Hematopoietic multipotent progenitor cell treated with erythropoietin and hydrocortisone succinate and interleukin-3 and kit ligand, for 6 days (in vitro differentiated cells): Measurements from ENCODE around the gene CLCNKB.
"Not testable (repeated sequence)": the region's sequence is repeated elsewhere in the genome, so short reads cannot be mapped to it uniquely, and the experiment has no call there.

Experiments used
- DNase-seq: peaks from one replicate; pipeline ENCODE4 v3.0.0-alpha.2; 2015

CLCNKB gene

DNA sequence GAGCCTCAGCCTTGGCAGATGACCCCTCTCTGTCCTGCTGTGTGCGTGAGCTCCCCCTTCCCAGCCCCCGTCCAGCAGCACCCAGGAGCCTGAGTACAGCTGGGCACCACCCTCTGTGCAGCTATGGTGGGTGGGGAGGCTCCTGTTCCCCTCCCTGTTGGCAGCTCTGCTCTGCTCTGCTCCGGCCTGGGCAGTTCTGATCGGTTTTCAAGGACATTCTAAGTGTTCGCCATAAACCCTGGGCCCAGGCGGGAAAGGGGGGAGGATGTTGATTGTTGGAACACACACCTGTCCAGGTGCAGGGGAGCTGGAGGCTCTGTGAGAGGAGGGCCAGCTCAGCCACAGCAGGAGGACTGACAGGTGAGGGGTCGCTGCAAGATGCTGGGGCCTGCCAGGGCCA is at the start of gene CLCNKB:
TSS of gene CLCNKB (plus strand) at position 262 of the 400 bp plus-strand sequence. CDS start 711 bp downstream, outside the sequence.
- DNase-seq = no peak

- no peak for DNase-seq
Measured at GRCh38 chr1:15994081-15994480, 49.5 kb upstream of the CLCNKB start.

DNA sequence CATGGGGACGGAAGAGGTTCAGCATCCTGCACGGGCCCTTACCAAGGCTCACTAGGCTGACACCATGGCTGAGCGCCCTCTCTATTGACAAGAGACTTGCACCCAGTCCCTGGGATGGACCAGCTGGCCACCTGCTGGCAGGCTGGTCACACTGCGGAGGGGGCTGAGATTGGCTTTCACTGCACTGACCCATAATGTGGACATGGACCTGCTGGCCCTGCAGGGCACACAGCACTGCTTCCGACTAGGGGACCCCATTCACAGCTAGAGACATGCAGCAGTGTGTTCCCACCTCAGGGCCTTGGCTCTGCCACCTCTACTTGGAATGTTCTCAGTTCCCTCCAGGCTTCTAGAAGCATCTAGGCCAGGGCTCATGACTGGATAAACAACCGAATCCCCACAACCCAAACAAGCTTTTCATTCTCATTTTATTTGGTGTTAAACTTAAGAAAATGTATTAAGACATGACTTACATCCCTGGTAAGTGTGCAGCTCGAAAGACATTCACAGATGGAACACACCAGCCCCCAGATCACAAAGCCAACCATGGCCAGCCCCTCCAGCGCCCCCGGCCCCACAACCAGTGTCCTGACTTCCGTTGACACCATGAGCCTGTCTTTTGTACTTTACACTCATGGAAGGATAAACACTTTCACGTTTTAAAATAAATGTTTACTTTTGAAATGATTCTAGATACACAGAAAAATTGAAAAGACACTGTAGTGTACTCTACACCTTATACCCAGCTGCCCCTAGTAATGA is 48.8 kb upstream of the CLCNKB start:
- peak; percentile 72 for DNase-seq

- DNase-seq = no peak
Measured at GRCh38 chr1:15997076-15997585, 46.5 kb upstream of the CLCNKB start.

DNA sequence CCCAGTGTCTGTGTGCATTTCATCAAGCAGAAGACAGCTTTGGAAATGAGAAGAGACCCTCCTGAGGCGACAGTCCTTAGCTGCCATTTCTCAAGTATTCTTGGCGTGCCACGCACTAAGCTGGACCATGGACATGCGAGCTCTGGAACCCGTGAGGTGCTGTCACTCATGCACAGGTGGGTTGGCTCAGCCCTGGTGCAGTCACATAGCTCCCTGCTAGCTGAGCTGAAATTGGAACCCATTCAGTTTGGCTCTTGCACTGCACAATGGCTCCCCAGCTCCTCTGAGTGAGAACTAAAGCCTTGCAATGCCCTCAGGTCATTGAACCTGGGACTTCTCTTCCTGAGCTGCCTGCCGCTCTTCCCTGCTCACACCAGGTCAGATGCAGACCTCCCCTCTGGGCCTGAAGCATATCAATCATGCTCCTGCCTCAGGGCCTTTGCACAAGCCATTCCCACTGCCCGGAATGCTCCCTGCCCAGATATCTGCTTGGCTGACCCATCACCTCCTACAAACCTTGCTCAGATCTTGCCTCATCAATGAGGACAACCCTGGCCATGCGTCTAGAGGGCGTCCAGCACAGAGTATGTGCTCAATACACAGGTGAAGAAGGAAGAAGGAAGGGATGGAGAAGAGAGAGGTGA is 45.8 kb upstream of the CLCNKB start:
- DNase-seq = no peak

GRCh38 chr1:15998929-15999328 is 44.7 kb upstream of the CLCNKB start:
- DNase-seq = no peak

DNA sequence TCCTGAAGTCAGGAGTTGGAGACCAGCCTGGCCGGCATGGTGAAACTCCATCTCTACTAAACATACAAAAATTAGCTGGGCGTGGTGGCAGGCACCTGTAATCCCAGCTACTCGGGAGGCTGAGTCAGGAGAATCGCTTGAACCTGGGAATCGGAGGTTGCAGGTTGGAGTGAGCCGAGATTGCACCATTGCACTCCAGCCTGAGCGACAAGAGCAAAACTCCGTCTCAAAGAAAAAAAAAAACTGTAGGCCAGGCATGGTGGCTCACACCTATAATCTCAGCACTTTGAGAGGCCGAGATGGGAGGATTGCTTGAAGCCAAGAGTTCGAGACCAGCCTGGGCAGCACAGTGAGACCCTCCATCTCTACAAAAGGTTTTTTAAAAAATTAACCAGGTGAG is 42.3 kb upstream of the CLCNKB start:
- not testable (repeated sequence) for DNase-seq

- no peak for DNase-seq
Measured at GRCh38 chr1:16005597-16005996, 38.0 kb upstream of the CLCNKB start.

GRCh38 chr1:16006010-16006409 is 37.6 kb upstream of the CLCNKB start:
- no peak for DNase-seq

DNA sequence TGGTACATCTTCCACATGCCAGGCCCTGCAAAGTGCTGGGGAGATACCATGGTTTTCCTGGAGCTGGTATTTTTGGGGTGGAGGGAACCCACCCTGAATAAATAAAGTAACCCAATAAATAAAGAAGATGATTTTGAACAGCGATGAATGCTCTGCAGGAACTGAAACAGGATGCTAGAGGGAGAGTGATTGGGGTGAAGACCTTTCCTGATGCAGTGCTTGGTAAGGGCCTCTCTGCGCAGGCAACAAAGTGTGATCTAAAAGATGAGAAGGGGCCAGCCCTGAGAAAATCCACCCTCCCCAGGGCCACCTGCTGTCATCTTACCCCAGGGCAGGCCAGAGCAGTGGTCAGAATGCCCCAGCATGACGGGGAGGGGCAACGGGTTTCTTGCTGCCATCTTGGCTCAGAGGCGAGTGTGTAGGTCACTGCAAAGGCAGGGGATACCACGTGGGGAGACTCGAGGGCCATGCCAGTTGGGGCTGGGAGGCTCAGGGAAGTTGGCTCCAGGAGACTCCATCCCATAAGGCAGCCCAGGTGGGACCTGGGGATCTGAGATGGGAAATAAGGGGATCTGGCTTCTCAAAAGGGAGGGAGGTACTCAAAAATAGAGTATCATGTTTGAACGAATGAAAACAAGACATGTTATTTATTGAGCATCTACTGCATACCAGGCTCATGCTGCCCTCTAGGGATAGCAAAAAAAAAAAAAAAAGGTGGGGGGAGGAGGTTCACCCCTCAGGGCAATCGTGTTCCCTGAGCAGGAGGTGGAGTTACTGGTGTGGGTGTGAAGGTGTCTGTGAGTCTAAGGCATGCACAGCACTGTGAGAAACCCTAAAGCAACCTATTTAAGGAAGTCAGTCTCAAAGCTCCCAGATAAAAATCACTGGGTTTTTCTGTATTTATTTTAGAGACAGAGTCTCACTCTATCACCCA is 36.8 kb upstream of the CLCNKB start:
- peak; percentile 56 for DNase-seq

- no peak for DNase-seq
Measured at GRCh38 chr1:16007671-16008341, 35.8 kb upstream of the CLCNKB start.

GRCh38 chr1:16009030-16009460 is 34.5 kb upstream of the CLCNKB start:
- peak; percentile 83 for DNase-seq

DNA sequence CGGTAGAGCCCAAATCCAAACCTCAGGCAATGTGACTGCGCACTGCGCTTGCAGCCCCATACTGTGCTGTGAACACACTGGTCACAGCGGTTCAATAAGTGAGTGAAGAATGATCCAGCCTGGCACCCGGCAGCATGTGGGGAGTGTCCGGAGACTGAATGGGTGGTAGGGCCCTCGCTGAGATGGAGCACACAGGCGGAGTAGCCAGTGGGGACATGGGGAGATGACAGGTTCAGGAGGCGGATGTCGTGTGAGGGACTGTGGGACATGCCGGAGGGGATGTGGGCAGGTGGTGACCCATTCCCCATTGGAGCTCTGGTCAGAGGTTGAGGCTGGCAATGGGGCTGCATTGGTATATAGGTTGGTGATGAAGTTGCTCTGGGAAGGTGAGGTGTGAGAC is 33.9 kb upstream of the CLCNKB start:
- DNase-seq = no peak

GRCh38 chr1:16010837-16011236 is 32.7 kb upstream of the CLCNKB start:
- DNase-seq = no peak

GRCh38 chr1:16011936-16012589 is 31.5 kb upstream of the CLCNKB start:
- DNase-seq = no peak

DNA sequence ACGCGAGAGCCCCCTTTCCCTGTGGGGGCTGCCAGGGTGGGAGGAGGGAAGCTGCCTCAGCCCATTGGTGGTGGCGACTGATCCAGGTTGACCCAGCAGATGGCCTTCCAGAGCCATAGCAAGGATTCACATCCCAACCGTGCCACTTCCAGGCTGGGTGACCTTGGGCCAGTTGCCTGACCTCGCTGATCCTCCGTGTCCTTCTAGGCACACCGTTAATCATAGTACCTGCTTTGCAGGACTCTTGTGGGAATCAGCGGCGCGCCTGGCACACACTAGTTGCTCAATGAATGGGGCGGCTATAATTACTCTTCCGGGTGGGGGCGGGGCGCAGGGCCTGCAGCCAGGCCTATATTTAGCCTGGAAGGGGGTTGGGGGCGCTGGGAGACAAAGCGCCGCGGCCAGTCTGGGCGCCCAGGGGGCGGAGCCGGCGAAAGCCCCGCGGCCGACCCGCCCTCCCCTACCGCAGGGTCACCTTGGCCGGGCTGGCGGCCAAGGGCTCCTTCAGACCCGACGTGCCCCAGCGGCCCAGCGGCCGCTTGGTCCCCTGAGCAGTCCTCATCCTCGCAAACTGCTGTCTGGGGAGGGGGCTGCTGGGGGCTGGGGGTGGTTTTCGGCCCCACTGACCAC is 30.9 kb upstream of the CLCNKB start:
- DNase-seq = peak; percentile 85

DNA sequence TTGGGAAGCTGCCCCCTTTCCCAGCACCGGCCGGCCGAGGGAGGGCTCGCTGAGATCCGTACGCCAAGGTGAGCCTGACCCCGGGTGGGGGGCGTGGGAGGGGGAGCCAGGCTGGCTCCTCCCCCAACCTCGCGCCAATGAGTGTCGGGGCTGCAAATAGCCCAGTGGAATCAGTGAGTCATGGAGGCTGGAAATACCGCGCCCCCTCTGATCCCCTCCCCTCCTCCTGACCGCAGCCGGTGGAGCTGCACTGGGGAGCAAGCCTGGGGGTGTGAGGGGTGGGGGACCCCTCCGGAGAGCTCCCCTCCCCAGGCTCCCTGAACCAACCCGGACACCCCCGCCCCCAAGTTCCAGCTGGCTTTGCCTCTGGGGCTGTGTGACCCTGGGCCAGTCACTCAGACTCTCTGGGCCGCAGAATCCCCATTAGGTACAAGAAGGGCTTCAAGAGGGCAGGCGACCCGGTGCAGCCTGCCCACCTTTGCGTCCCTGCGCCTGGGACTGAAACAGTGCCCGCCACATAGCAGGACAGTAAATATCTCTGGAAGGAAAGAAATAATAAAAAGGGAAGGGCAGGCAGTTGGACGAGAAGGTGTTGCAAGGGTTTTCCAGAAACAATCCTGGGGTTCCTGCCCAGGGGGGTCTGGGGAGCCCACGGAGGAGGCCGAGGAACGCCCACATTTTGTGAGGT is 30.2 kb upstream of the CLCNKB start:
- DNase-seq = peak; percentile 80

GRCh38 chr1:16013908-16014258 is 29.7 kb upstream of the CLCNKB start:
- no peak for DNase-seq

DNA sequence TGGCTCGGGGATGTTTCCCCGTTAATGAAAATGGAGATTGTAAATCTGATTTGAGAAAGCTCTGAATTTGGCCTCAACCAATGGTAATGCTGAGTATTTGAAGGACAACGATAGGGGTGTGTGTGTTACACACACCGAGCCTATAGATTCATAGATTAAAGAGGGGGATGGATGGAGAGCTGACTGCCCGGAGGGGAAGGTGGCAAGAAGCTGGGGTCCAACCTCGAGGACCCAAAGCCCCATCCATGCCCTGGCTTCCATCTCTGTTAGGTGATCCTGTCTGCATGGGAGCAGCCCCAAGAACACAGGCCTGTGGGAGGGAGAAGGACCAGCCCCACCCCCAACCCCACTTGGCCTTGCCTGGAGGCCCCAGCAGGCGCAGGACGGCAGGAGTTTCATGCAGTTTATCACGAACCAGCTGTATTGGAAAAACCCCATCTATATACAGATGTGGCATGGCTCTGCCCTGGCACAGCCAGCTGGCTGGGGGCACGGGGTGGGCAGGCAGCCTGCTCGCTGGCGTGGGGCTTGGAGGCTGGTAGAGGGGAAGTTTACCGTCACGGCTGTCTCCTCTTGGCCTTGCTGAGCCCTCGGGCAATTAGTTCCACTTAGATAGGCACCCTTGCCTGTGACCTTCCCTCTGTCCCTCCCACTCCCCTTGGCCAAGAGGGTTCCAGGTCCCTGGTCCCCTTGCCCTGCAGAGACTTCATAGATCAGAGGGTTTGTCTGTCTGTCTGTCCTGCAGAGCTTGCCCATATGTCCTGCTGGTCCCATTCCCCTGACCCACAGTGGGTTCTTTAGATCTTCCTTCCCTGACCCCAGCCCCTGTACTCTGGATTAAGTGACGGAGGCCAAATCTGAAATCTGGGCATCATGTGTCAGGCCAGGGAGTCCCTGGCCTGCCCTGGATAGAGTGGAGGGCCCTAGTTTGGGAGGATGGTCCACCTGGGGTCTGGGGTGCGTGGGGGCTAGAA is 28.8 kb upstream of the CLCNKB start:
- DNase-seq = peak; percentile 56

DNA sequence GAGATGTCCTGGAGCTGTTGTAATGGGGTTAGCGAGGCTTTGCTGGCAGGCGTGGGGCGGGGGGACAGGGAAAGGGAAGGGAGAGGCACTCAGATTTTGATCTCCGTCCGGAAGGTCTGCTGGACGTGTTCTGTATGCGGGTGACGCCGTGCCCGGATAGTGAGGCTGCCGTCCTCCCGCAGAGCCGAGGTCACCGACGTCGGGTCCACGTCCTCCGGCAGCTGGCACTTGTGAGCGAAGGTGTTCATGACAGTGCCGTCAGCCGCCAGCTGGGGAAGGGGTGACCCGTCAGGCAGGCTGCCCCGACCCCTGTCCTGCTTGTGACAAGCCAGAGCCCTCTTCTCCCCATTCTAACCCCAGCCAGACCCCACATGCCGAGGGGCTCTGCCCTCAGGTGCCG is 28.1 kb upstream of the CLCNKB start:
- DNase-seq = no peak
